Measurements from ENCODE around the gene PTGES. TPM values are rescaled to one million over a fixed set of nuclear protein-coding genes. Genes with fewer than 3 reads are reported as not detected.

The PTGES gene
- total RNA-seq, 1 donor from 2014 or later, result 0.40 TPM

- DNase-seq (ENCODE audit: low read depth in 2 of 2), result no peak
Measured at GRCh38 chr9:129719135-129719534, 33.7 kb downstream of the PTGES start.

DNA sequence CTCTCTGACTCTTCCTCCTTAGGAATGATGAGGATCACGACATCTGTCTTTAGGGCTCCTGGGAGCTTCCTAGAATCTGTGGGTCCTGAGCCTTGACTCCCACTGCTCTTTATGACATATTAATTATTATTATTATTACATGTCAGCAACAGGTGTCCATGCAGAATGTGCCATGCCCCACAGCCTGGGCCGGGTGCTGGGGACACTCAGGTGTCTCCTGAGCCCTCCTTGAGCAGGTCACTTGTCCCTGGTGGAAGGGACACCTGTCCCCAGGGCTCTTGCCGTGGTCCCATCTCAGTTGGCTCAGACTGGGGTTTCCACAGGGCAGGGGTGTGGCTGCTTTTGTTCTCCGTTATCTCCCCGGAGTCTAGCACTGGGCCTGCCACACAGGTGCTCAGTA is 34.2 kb downstream of the PTGES start:
- DNase-seq (ENCODE audit: low read depth in 2 of 2), result no peak

- no peak for DNase-seq (ENCODE audit: low read depth in 2 of 2)
Measured at GRCh38 chr9:129717991-129718390, 34.9 kb downstream of the PTGES start.

DNA sequence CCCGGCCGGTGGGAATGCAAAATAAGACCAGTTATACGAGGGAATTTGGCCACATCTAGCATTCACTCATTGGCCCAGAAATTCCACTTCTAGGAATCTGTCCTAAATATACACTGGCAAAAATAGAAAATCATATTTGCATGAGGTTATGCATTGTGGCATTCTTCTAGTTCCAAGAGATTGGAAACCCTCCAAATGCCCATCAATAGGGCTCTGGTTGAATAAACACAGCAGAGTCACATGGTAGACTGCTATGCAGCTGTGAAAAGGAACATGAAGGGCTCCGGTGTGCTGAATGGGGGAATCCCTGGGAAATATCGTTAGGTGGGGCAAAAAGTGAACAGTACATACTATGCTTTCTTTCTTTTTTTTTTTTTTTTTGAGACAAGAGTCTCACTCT is 36.8 kb downstream of the PTGES start:
- no peak for DNase-seq (ENCODE audit: low read depth in 2 of 2)

- no peak for DNase-seq (ENCODE audit: low read depth in 2 of 2)
Measured at GRCh38 chr9:129714511-129715061, 38.3 kb downstream of the PTGES start.

- no peak for DNase-seq (ENCODE audit: low read depth in 2 of 2)
Measured at GRCh38 chr9:129713402-129713679, 39.5 kb downstream of the PTGES start.

GRCh38 chr9:129712634-129713401 is 40.0 kb downstream of the PTGES start:
- peak in 1 of 2 donors; percentile 8 for DNase-seq (ENCODE audit: low read depth in 2 of 2)

- DNase-seq (ENCODE audit: low read depth in 2 of 2), result no peak
Measured at GRCh38 chr9:129710169-129710453, 42.7 kb downstream of the PTGES start.

DNA sequence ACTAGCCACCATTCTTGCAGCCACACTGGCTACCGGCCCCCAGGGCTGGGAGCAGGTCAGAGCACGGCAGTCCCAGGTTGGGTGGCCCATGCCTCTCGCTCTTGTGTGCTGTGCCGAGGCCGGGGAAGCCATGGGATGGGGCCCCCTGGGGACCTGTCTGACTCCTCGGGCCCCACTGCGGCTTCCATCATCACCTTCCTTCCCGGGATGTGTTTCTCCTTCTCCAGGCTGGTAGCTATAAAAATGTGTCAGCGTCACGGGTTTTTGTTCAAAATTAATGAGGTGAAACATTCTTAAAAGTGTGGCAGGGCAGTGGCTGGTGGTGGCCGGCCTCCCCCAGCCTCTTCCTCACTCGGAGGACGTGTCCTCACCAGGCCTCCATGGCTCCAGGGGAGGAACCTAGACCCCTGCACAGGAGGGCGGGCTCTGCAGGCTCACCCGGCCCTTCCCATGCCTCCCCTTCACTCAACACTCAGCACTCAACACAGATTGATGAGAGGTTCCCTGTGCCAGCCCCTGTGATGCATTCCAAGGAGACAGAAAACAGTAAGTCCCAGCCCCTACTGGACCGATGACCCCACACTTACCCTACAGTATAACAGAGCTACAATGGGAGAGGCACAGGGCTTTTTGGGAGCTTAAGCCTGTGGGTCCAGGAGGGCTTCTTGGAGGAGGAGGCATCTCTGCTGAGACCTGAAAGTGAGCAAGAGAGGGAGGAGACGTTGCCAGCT is 43.2 kb downstream of the PTGES start:
- no peak for DNase-seq (ENCODE audit: low read depth in 2 of 2)

DNA sequence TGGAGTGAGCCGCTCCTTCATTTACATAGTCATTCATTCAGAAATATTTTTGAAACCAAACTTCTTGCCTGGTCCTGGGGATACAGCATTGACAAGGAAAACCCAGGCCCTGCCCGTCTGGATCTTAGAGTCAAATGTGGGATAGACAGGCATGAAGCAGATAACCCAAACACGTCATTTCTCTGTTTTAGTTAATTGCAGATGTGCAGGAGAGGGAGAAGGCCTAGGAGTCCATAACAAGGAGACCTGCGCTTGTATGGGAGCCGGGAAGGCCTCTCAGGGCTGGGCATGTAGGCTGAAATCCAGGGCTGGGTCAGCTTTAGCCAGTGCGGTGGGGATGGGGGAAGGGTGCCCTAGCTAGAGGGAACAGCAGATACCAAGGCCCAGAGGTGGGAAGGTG is 44.0 kb downstream of the PTGES start:
- DNase-seq (ENCODE audit: low read depth in 2 of 2), result no peak

DNA sequence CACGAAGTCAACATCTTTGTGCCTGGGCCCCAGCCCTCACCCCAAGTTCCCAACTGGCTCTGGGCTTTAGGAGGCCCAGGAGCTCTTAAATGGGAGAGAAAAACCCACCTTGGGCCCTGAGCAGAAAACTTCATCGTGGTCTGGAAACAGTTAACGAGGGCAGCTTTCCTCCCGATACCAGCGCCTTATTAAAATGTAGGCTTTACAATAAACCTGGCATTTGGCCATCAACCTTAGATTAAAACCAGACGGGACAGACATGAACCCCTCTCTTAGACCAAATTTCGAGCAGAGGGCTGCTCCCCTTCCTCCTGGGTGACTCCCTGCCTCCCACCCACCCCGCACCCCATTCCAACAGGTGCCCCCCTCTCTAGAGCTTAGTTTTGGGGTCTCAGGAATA is 48.0 kb downstream of the PTGES start:
- DNase-seq (ENCODE audit: low read depth in 2 of 2), result no peak

DNA sequence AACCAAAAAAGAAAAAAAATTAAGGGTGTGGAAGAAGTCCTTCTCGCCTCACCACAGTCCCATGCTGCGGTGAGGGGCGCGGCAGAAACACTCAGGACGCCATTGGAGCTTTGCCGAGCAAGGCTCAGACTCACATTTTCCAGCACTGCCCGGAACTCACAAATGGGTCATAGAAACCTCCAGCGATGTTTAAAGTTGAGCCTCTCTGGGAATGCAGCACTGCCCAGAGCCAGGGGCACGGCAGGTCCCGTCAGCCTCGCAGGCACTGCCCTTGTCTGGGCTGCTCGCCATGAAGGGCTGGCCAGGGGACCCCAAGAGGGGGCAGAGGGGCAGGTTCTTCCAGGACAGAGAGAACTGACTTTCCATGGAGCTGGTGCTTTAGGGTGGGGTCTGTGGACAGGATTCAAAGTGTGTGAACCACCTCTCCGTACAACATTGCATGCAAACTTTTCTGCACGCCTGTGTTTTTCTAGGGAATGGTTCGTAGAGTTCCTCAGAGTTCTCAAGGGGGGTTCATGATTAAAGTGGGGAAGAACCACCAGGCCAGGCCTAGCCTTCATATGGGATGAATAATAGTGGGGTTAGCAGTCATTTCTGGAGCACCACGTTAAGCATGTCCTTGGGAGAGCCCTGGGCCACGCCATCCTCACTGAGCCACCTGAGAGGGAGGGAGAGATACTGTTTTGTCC is 49.0 kb downstream of the PTGES start:
- DNase-seq (ENCODE audit: low read depth in 2 of 2), result peak in 1 of 2 donors; percentile 69

DNA sequence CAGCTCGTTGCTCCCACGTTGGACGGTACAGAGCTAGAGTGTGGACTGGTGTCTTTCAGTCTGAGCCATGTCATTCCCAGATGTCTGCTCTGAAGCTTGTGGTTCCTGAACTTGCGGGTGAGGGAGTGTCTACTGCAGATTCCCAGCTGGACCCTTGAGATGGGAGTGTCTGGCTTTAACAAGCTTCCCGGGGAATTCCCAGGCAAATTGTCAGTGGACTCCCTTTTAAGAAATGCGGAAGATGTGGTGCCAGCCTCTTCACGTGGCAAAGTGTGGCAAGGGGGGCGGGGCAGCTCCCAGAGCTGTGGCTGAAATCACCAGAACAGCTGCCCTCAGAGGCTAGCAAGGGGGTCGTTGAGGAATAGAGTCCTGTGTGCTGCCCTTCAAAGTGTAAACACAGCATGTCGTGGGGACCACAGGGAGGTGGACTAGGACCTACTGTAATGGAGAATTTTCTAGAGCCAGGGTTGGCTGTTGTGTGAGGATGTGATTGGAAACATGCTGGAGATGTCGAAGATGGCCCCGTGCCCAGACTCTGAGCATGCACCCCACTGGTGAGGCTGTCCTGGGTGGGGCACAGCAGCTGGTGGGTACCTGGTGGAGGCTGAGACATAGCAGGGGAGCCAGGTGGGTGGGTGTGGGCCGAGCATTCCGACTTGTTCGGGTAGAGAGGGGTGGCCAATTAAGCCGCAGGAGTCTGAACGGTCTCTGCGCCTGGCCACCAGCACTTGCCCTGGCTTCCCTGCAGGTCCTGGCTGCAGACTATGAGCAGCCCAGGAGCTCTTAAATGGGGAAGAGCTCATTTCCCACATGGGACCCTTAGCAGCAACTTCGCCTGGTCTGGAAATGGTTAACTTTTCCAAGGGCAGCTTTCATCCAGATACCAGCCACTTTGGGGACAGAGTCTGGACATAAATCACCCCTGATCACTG is 50.0 kb downstream of the PTGES start:
- peak in 1 of 2 donors; percentile 28 for DNase-seq (ENCODE audit: low read depth in 2 of 2)

GRCh38 chr9:129701549-129701948 is 51.3 kb downstream of the PTGES start:
- DNase-seq (ENCODE audit: low read depth in 2 of 2), result no peak

- no peak for DNase-seq (ENCODE audit: low read depth in 2 of 2)
Measured at GRCh38 chr9:129701054-129701453, 51.8 kb downstream of the PTGES start.

- DNase-seq (ENCODE audit: low read depth in 2 of 2), result no peak
Measured at GRCh38 chr9:129698254-129698757, 54.5 kb downstream of the PTGES start.

- DNase-seq (ENCODE audit: low read depth in 2 of 2), result no peak
Measured at GRCh38 chr9:129697656-129698253, 55.1 kb downstream of the PTGES start.

GRCh38 chr9:129696944-129697655 is 55.7 kb downstream of the PTGES start:
- peak; percentile 34 to 69 for DNase-seq (ENCODE audit: low read depth in 2 of 2)

DNA sequence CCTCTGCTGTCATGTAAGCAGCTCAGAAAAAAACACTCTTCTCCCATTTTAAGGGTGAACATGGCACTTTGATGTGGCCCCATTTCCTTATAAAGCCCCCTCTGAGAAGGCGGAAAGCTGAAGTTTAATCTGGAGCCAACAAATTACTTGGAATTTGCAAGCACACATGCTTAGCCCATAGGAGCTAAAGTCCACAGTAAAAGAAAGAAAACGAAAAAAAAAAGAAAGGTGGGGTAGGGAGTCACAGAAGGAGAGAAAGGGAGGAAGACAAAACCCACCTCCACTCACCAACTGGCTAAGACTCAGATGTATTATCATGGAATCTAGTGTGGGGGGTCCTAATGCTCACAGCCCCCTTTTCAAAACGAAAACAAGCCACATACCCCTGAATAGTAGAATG is 57.0 kb downstream of the PTGES start:
- DNase-seq (ENCODE audit: low read depth in 2 of 2), result no peak

DNA sequence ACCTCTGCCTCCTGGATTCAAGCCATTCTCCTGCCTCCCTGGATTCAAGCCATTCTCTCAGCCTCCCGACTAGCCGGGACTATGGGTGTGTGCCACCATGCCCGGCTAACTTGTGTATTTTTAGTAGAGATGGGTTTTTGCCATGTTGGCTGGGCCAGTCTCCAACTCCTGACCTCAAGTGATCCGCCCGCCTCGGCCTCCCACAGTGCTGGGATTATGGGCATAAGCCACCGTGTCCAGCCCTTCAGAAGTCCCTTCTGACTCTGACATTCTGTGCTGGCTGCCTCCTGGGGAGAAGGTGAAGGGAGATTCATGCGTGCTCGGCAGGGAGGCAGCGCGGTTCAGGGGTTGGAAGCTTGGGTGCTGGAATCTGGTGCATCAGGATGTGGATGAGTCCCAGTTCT is 58.6 kb downstream of the PTGES start:
- no peak for DNase-seq (ENCODE audit: low read depth in 2 of 2)
